Muscle layer of duodenum (tissue), 2 donors: Measurements from ENCODE around the gene RS1.

ENCODE experiments used
- H3K27ac ChIP-seq: one replicate; pipeline ENCODE4 v1.7.0; 2013; ENCODE audit warnings: mild to moderate bottlenecking, low read length
- H3K27me3 ChIP-seq: one replicate; pipeline ENCODE4 v1.7.0; 2013; ENCODE audit warnings: low read depth, mild to moderate bottlenecking, control low read depth, low read length
- H3K36me3 ChIP-seq, 2 donors: one replicate each; pipeline ENCODE4 v1.7.0; 2013; ENCODE audit warnings: low read length in 2 of 2, control low read depth in 1 of 2, mild to moderate bottlenecking in 1 of 2; ENCODE audit not compliant: insufficient read depth in 2 of 2, control insufficient read depth in 1 of 2
- H3K4me1 ChIP-seq, 2 donors: one replicate each; pipeline ENCODE4 v1.7.0; 2013; ENCODE audit warnings: low read length in 2 of 2, mild to moderate bottlenecking in 2 of 2, control low read depth in 1 of 2, moderate library complexity in 1 of 2; ENCODE audit not compliant: insufficient read depth in 2 of 2, control insufficient read depth in 1 of 2
- H3K4me3 ChIP-seq, 2 donors: one replicate each; pipeline ENCODE4 v1.7.0; 2013; ENCODE audit warnings: low read length in 2 of 2, low read depth in 1 of 2, mild to moderate bottlenecking in 1 of 2
- H3K9me3 ChIP-seq, 2 donors: one replicate each; pipeline ENCODE4 v1.7.0; 2013; ENCODE audit warnings: low read length in 2 of 2, control low read depth in 1 of 2, mild to moderate bottlenecking in 1 of 2; ENCODE audit not compliant: control insufficient read depth in 1 of 2
- donor health status: healthy.

RS1 gene

GRCh38 chrX:18672008-18672407 is at the start of gene RS1:
RS1 (minus strand) TSS chrX:18672108; CDS start chrX:18672068, 40 bp downstream.
- no peak within 1 kb of the TSS for H3K4me3 ChIP-seq
- H3K36me3 ChIP-seq, result no peaks in the 10 kb centered on the region
- no peak within 1 kb of the TSS for H3K27ac ChIP-seq
- no peaks in the 10 kb centered on the region for H3K4me1 ChIP-seq
- no peaks in the 10 kb centered on the region for H3K27me3 ChIP-seq
- no peaks in the 10 kb centered on the region for H3K9me3 ChIP-seq

- Histone ChIP-seq H3K4me3 (no peak overlapping the region), H3K9me3 (no peaks in the 10 kb centered on the region), H3K4me1 (no peaks in the 10 kb centered on the region), H3K27ac (no peak overlapping the region), H3K27me3 (no peaks in the 10 kb centered on the region), H3K36me3 (no peaks in the 10 kb centered on the region)
These were observed 47.9 kb upstream of the RS1 start for GRCh38 chrX:18719852-18720251.

GRCh38 chrX:18714910-18715309 is 43.0 kb upstream of the RS1 start:
- Histone ChIP-seq H3K36me3 (no peaks in the 10 kb centered on the region), H3K4me3 (no peak overlapping the region), H3K4me1 (no peaks in the 10 kb centered on the region), H3K9me3 (no peaks in the 10 kb centered on the region), H3K27me3 (no peaks in the 10 kb centered on the region), H3K27ac (no peak overlapping the region)

GRCh38 chrX:18709833-18710232 is 37.9 kb upstream of the RS1 start:
- H3K9me3 ChIP-seq, result no peaks in the 10 kb centered on the region
- no peaks in the 10 kb centered on the region for H3K4me1 ChIP-seq
- H3K27ac ChIP-seq, result no peak overlapping the region
- no peak overlapping the region for H3K4me3 ChIP-seq
- H3K36me3 ChIP-seq, result no peaks in the 10 kb centered on the region
- no peaks in the 10 kb centered on the region for H3K27me3 ChIP-seq

GRCh38 chrX:18707426-18708049 is 35.6 kb upstream of the RS1 start, which contains the start of gene PPEF1:
PPEF1 (plus strand) TSS chrX:18707645; CDS start chrX:18707781, 136 bp downstream.
- H3K4me1 ChIP-seq, result no peaks in the 10 kb centered on the region
- H3K9me3 ChIP-seq, result no peaks in the 10 kb centered on the region
- no peak within 1 kb of the TSS for H3K4me3 ChIP-seq
- H3K27ac ChIP-seq, result no peak within 1 kb of the TSS
- no peaks in the 10 kb centered on the region for H3K36me3 ChIP-seq
- H3K27me3 ChIP-seq, result no peaks in the 10 kb centered on the region

- Histone ChIP-seq H3K36me3 (no peaks in the 10 kb centered on the region), H3K27me3 (no peaks in the 10 kb centered on the region), H3K9me3 (no peaks in the 10 kb centered on the region), H3K4me1 (peaks cover 0 to 3% of the 10 kb centered on the region in 2 donors), H3K4me3 (no peak overlapping the region), H3K27ac (no peak overlapping the region)
These were observed 30.7 kb upstream of the RS1 start for GRCh38 chrX:18702362-18703195.

GRCh38 chrX:18701621-18702361 is 29.9 kb upstream of the RS1 start:
- H3K27ac ChIP-seq, result no peak overlapping the region
- no peaks in the 10 kb centered on the region for H3K27me3 ChIP-seq
- H3K4me1 ChIP-seq, result peaks cover 0 to 3% of the 10 kb centered on the region in 2 donors
- H3K4me3 ChIP-seq, result no peak overlapping the region
- no peaks in the 10 kb centered on the region for H3K36me3 ChIP-seq
- no peaks in the 10 kb centered on the region for H3K9me3 ChIP-seq

- peaks cover 0 to 3% of the 10 kb centered on the region in 2 donors for H3K4me1 ChIP-seq
- H3K9me3 ChIP-seq, result peaks cover 0 to 4% of the 10 kb centered on the region in 2 donors
- no peak overlapping the region for H3K4me3 ChIP-seq
- H3K36me3 ChIP-seq, result no peaks in the 10 kb centered on the region
- H3K27me3 ChIP-seq, result no peaks in the 10 kb centered on the region
- H3K27ac ChIP-seq, result no peak overlapping the region
These were observed 27.1 kb upstream of the RS1 start for GRCh38 chrX:18698737-18699650.

GRCh38 chrX:18696653-18697052 is 24.7 kb upstream of the RS1 start:
- no peaks in the 10 kb centered on the region for H3K36me3 ChIP-seq
- no peak overlapping the region for H3K27ac ChIP-seq
- no peaks in the 10 kb centered on the region for H3K27me3 ChIP-seq
- no peaks in the 10 kb centered on the region for H3K4me1 ChIP-seq
- H3K9me3 ChIP-seq, result peaks cover 0 to 4% of the 10 kb centered on the region in 2 donors
- H3K4me3 ChIP-seq, result no peak overlapping the region

GRCh38 chrX:18692541-18692940 is 20.6 kb upstream of the RS1 start:
- Histone ChIP-seq H3K36me3 (no peaks in the 10 kb centered on the region), H3K27ac (no peak overlapping the region), H3K9me3 (peaks cover 0 to 4% of the 10 kb centered on the region in 2 donors), H3K27me3 (no peaks in the 10 kb centered on the region), H3K4me3 (no peak overlapping the region), H3K4me1 (no peaks in the 10 kb centered on the region)
